NCI-H1105 (cell line): ENCODE measurements around the gene TNS1.

Source experiments
- DNase-seq: peaks from one replicate; lab custom pipeline; 2025; lab: John Stamatoyannopoulos, UW

The TNS1 gene

GRCh38 chr2:217980036-217980435 lies 22.8 kb downstream of the TNS1 start:
- no peak for DNase-seq

- DNase-seq: no peak
Observed at GRCh38 chr2:217979151-217979811, 23.5 kb downstream of the TNS1 start.

- no peak for DNase-seq
Observed at GRCh38 chr2:217978536-217979150, 24.2 kb downstream of the TNS1 start.

GRCh38 chr2:217977840-217978535 lies 24.8 kb downstream of the TNS1 start:
- DNase-seq: no peak

GRCh38 chr2:217976301-217976700 lies 26.5 kb downstream of the TNS1 start:
- no peak for DNase-seq

GRCh38 chr2:217975626-217976025 lies 27.2 kb downstream of the TNS1 start:
- DNase-seq: no peak

GRCh38 chr2:217974389-217975005 lies 28.3 kb downstream of the TNS1 start:
- DNase-seq: no peak

- no peak for DNase-seq
Observed at GRCh38 chr2:217973008-217973787, 29.6 kb downstream of the TNS1 start.

- no peak for DNase-seq
Observed at GRCh38 chr2:217972490-217972889, 30.3 kb downstream of the TNS1 start.

GRCh38 chr2:217972037-217972436 lies 30.8 kb downstream of the TNS1 start:
- DNase-seq: no peak

- DNase-seq: no peak
Observed at GRCh38 chr2:217971166-217971565, 31.6 kb downstream of the TNS1 start.

GRCh38 chr2:217970206-217970605 lies 32.6 kb downstream of the TNS1 start:
- DNase-seq: no peak

- DNase-seq: no peak
Observed at GRCh38 chr2:217969588-217969987, 33.2 kb downstream of the TNS1 start.

- DNase-seq: no peak
Observed at GRCh38 chr2:217968023-217968422, 34.8 kb downstream of the TNS1 start.

- DNase-seq: no peak
Observed at GRCh38 chr2:217966423-217967070, 36.2 kb downstream of the TNS1 start.

GRCh38 chr2:217964275-217965161 lies 38.3 kb downstream of the TNS1 start:
- DNase-seq: no peak

GRCh38 chr2:217960351-217960750 lies 42.4 kb downstream of the TNS1 start:
- no peak for DNase-seq

GRCh38 chr2:217959723-217960122 lies 43.1 kb downstream of the TNS1 start:
- DNase-seq: no peak

- no peak for DNase-seq
Observed at GRCh38 chr2:217958884-217959225, 43.9 kb downstream of the TNS1 start.

GRCh38 chr2:217958206-217958883 lies 44.5 kb downstream of the TNS1 start:
- DNase-seq: no peak
